SK-MEL-5 (cell line): ENCODE measurements around the gene TMEM131L. TPM values are rescaled to one million over a fixed set of nuclear protein-coding genes. Genes with fewer than 3 reads are reported as not detected.
A peak's percentile ranks its signal among the peaks of the same experiment; 100 is the strongest.
"Not testable (repeated sequence)": the region's sequence is repeated elsewhere in the genome, so short reads cannot be mapped to it uniquely, and the experiment has no call there.

Source experiments
- DNase-seq: peaks from one replicate; pipeline ENCODE4 v3.0.0-alpha.2; 2016; ENCODE audit warnings: low read depth, low spot score
- in situ Hi-C: cut with HindIII; loops from 2 replicates; pipeline ENCODE4 v1.10.0; 2016; ENCODE audit warnings: low sequenced_read_pairs, high pct_unique_total_duplicates, low pct_unique_long_range_greater_than_20kb
- total RNA-seq: library from RNA; depleted of rRNA; stranded (reverse); fragments of >200 nt; shearing (Covaris generic); gene quantifications from 2 replicates; pipeline ENCODE4 v1.2.3, GENCODE V29; 2014

Gene TMEM131L
- total RNA-seq, 1 experiment from 2014 or later, result 7.8 TPM

GRCh38 chr4:153602758-153603157, 136.6 kb downstream of the TMEM131L start:
- in situ Hi-C loops, result no loop called here

DNA sequence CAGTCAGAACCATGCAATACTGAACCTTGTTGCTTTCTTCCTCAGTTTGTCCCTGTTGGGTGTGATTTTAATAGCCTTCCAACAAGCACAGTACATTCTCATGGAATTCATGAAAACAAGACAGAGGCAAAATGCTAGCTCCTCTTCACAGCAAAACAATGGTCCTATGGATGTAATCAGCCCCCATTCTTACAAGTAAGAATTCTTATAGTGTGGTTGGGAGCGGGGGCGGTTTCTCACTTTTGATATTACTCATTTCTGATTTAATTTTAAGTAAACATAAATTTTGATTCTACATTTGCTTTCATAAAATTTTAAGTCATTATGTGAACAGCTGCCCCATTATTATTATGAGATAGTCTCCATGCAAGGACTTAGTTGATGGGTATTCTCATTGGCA, 137.1 kb downstream of the TMEM131L start:
- DNase-seq, result no peak
- in situ Hi-C loops, result no loop called here

More at GRCh38 chr4:153602758-153603157, 136.6 kb downstream of the TMEM131L start:
- no peak for DNase-seq

DNA sequence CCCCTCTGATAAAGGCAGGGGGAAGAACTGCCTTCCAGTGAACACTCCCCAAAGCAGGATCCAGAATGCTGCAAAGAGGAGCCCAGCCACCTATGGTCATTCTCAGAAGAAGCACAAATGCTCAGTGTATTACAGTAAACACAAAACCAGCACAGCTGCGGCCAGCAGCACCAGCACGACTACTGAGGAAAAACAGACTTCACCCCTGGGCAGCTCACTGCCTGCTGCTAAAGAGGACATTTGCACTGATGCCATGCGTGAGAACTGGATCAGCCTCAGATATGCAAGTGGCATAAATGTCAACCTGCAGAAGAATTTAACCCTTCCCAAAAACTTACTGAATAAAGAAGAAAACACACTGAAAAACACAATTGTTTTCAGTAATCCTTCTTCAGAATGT, 137.7 kb downstream of the TMEM131L start:
- DNase-seq, result no peak

DNA sequence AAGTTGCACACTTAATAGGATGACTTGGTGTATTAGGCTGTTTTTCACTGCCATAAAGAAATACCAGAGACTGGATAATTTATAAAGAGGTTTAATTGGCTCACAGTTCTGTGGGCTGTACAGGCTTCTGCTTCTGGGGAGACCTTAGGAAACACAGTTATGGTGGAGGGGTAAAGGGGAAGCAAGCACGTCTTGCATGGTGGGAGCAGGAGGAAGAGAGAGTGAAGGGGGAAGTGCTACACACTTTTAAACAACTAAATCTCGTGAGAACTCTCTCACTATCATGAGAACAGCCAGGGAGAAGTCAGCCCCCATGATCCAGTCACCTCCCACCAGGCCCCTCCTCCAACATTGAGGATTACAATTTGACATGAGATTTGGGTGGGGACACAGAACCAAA, 142.9 kb downstream of the TMEM131L start:
- in situ Hi-C loops, result not testable (repeated sequence)

More for the DNA sequence above, 137.7 kb downstream of the TMEM131L start:
- in situ Hi-C loops, result no loop called here

DNA sequence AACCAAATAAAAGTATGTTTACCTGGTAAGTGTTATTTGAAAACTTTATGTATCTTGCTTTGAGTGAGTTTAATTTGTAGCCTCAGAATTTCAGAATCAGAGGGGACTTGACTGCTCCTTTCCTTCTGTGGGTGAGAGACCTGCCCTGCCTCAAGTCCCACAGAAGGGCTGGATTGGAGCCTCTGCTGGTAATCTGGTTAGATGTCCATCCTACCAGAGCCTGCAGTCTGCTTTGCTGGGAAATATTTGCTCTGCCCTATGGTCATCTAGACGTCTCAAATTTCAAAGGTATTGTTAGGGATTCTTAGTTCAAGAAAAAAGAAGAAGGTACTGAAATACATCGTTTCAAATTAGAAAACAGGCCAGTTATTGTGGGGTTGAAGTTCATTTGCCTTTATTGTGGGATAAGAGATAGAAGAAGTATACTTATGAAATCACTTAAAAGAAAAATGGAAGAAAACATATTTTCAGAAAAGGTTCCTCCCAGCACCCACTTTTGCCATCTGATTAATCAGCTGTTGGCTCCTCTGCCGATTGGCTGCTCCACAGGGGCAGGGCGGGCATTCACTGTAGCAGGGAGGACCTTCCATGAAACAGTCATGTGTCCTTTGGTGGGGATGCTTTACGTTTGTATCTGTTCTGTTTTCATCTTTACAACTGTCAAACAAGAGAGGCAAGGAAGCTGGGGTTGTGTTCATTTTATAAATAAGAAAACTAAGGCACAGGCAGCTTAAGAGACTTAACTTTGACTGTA, 144.6 kb downstream of the TMEM131L start:
- DNase-seq, result no peak
- in situ Hi-C loops, result no loop called here

More for the DNA sequence above, 142.9 kb downstream of the TMEM131L start:
- not testable (repeated sequence) for DNase-seq

DNA sequence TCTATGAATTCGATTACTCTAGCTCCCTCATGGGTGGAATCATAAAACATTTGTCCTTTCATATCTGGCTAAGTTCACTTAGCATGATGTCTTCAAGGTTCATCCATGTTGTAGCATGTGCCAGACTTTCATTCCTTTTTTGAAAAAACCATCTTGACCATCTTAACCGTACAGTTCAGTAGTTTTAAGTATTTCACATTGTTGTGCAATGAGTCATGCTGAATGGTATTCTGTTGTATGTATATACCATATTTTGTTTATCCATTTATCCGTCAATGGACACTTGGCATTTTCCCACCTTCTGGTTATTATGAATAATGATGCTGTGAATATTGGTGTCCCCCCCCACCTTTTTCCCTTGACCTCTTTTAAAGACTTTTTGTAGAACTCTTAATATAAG, 145.5 kb downstream of the TMEM131L start:
- no peak for DNase-seq
- in situ Hi-C loops, result no loop called here

DNA sequence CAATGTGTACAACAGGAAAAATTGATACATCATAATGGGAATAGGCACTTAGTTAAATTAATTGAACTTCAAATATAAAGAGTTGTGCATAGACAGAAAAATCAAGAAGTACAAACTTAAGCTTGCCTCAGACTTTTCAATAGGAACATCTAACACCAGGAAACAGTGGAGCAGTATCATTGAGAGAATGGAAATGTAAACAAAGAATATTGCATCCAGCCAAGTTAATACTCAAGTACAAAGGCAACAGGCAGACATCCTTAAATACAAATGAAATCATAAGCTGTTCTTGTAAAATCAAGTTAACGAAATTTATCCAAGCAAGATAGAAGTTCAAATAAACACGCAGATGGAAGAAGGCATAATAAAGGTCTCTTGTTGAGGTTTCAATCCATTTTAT, 146.7 kb downstream of the TMEM131L start:
- in situ Hi-C loops, result no loop called here
- no peak for DNase-seq

DNA sequence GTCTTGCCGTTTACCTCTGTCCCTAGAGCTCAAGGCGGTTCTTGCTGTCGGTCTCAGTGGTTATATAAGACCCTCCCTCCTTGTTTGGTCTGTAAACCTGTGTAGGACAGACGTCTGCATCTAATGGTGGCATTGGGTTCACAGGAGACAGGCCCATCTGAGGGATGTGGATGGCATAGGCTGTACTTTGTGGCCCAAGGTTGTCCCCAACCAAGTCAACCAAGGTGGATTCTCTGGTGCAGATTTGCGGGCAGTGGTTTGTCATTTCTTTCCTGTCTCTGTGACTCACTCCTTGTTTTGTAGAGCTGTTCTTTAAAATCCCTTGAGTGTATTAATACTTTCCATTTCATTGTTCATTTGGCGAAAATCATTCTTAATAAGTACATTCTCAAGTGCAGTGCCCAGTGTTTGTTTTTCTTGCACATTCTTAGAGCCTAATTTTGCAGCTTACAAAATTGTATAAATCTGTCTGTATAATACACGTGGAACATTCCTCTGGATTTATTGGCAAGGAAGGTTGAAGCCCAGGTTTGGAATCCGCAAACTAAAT, 149.9 kb downstream of the TMEM131L start:
- in situ Hi-C loops, result no loop called here
- no peak for DNase-seq

- in situ Hi-C loops, result no loop called here
- no peak for DNase-seq
Measured at GRCh38 chr4:153618833-153619232, 152.7 kb downstream of the TMEM131L start.

GRCh38 chr4:153619811-153620210, 153.7 kb downstream of the TMEM131L start:
- in situ Hi-C loops, result no loop called here
- no peak for DNase-seq

DNA sequence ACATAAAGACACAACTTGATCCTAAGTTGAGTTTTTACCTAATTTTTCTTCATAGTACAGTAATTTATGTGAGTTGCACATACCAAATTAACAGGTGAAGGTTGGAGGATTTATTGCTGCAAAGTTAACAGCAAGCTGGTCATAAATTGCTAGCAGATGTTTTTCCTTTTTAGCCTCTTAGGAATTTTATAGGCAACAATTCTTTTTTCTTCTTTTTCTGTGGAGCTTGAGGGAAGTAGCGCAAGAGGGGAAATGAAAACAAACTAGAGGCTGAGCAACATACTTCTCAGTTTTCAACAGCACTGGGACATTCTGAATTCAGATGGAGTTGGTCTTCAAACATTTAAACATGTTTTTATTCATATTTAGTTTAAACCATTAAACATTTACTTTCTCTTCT, 154.2 kb downstream of the TMEM131L start:
- in situ Hi-C loops, result no loop called here
- no peak for DNase-seq

GRCh38 chr4:153622093-153622492, 155.9 kb downstream of the TMEM131L start:
- in situ Hi-C loops, result no loop called here
- no peak for DNase-seq

DNA sequence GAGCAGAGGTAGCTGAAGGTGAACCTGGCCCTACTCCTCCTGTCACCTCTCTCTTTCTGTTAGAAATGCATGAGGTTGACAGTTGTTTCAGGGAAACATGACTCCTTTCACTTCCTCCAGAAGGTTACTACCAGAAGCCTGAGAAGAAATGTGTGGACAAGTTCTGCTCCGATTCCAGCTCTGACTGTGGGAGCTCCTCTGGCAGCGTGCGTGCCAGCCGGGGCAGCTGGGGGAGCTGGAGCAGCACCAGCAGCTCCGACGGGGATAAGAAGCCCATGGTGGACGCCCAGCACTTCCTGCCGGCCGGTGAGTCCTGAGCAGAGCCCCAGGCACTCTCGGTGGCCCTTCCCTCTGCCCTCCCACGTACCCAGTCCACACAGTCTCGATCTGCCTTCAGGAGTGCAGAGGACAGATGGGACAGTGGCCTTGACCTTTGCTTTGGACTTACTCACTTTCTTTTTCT, 156.6 kb downstream of the TMEM131L start:
- in situ Hi-C loops, result no loop called here
- DNase-seq, result no peak

GRCh38 chr4:153623491-153623890, 157.3 kb downstream of the TMEM131L start:
- DNase-seq, result no peak
- in situ Hi-C loops, result no loop called here

- in situ Hi-C loops, result no loop called here
- no peak for DNase-seq
Measured at GRCh38 chr4:153628796-153629315, 162.7 kb downstream of the TMEM131L start.

DNA sequence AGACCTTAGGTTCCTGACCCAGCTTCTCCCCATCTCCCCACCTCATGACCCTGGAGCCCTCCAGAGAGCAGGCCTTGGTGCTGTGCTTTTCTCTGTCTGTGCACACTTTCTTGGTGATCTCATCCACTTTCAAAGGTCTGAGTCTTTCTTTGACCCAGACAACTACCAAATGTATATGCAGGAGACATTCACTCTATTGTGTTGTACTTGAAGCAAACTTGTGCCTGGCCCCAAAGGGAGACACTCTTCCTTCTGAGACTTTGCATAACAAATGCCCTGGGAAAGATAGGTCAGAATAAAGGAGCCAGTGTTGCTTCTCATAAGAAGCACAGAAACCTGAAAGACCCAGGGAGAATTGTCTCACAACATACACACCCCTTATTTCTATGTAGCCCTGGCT, 163.6 kb downstream of the TMEM131L start:
- in situ Hi-C loops, result no loop called here
- no peak for DNase-seq

- in situ Hi-C loops, result no loop called here
- peak; percentile 54 for DNase-seq
Measured at GRCh38 chr4:153634738-153635353, 168.7 kb downstream of the TMEM131L start.

DNA sequence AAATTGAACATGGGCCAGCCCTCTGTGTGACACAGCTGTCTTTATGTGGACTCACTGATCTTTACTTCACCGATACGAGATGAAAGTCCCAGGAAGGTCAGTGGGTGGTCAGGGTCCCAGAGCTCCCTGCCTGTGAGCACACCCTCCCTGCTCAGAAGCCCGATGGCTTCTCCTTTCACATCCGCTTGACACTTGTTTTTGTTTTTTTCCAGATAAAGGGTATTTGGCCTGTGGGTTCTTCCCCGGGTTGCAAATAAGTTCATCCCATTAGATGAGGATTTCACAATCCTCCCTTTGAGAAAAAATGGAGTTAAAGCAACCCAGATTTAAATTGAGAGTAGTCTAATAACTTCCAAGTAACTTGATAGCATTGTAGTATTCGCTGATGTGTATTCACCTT, 169.7 kb downstream of the TMEM131L start:
- in situ Hi-C loops, result no loop called here

DNA sequence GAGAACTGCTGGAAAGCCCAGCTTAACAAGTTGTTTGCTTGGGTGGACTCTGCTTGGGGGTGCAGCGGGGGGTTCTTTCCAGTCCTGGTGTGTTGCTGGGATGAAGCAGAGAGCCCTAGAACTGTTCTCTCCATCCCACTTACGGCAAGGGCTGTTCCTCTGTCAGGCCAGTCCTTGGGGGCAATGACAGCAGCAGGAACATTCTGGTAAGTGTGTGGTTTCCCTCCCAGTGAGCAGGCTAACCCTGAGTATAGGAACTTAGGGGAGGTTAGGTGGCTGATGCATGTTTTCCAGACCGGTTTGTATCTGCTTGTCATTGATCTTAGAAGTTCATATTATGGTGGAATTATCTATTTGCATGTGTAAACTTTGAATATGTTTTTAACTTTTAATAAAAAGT, 171.0 kb downstream of the TMEM131L start:
- in situ Hi-C loops, result no loop called here

More for the DNA sequence above, 169.7 kb downstream of the TMEM131L start:
- DNase-seq, result no peak

More for the DNA sequence above, 171.0 kb downstream of the TMEM131L start:
- no peak for DNase-seq
